Raji (cell line): Measurements from ENCODE around the gene MTUS2.

Experiments
- POLR2A ChIP-seq: IDR thresholded peaks from 2 replicates; pipeline ENCODE4 v1.6.1; 2011; ENCODE audit warnings: low read depth, low read length, control low read depth; ENCODE audit not compliant: insufficient read depth

The MTUS2 gene

GRCh38 chr13:29317828-29318227 lies 497.7 kb downstream of the MTUS2 start:
- no peak for TF ChIP-seq POLR2A

- no peak for TF ChIP-seq POLR2A
Observed at GRCh38 chr13:29318741-29319140, 498.6 kb downstream of the MTUS2 start.

- no peak for TF ChIP-seq POLR2A
Observed at GRCh38 chr13:29319451-29319850, 499.3 kb downstream of the MTUS2 start.

GRCh38 chr13:29323954-29324353 lies 503.8 kb downstream of the MTUS2 start:
- no peak for TF ChIP-seq POLR2A

- no peak for TF ChIP-seq POLR2A
Observed at GRCh38 chr13:29324601-29325000, 504.5 kb downstream of the MTUS2 start.

- TF ChIP-seq POLR2A: no peak
Observed at GRCh38 chr13:29328501-29328900, 508.4 kb downstream of the MTUS2 start.

- no peak for TF ChIP-seq POLR2A
Observed at GRCh38 chr13:29336356-29336755, 516.2 kb downstream of the MTUS2 start.

GRCh38 chr13:29339386-29340272 lies 519.5 kb downstream of the MTUS2 start:
- TF ChIP-seq POLR2A: no peak

GRCh38 chr13:29355029-29355428 lies 534.9 kb downstream of the MTUS2 start:
- TF ChIP-seq POLR2A: no peak

GRCh38 chr13:29359181-29359580 lies 539.0 kb downstream of the MTUS2 start:
- no peak for TF ChIP-seq POLR2A

- TF ChIP-seq POLR2A: no peak
Observed at GRCh38 chr13:29361716-29362115, 541.6 kb downstream of the MTUS2 start.

- TF ChIP-seq POLR2A: no peak
Observed at GRCh38 chr13:29362849-29363604, 542.9 kb downstream of the MTUS2 start.

- TF ChIP-seq POLR2A: no peak
Observed at GRCh38 chr13:29369060-29369743, 549.1 kb downstream of the MTUS2 start.

GRCh38 chr13:29379281-29379680 lies 559.1 kb downstream of the MTUS2 start:
- TF ChIP-seq POLR2A: no peak

GRCh38 chr13:29379865-29380264 lies 559.7 kb downstream of the MTUS2 start:
- no peak for TF ChIP-seq POLR2A
